Fibroblast of skin of right quadriceps (primary cell): Measurements from ENCODE around the gene COG8.

Experiments used
- DNase-seq: peaks from one replicate; pipeline ENCODE4 v3.0.0-alpha.2; 2013

The COG8 gene

GRCh38 chr16:69344171-69344570 is 4.8 kb upstream of the COG8 start:
- DNase-seq, result no peak

GRCh38 chr16:69340095-69340644 is 806 bp upstream of the COG8 start:
- DNase-seq, result no peak

- DNase-seq, result no peak
These were observed 641 bp downstream of the COG8 start for GRCh38 chr16:69338557-69339288.

DNA sequence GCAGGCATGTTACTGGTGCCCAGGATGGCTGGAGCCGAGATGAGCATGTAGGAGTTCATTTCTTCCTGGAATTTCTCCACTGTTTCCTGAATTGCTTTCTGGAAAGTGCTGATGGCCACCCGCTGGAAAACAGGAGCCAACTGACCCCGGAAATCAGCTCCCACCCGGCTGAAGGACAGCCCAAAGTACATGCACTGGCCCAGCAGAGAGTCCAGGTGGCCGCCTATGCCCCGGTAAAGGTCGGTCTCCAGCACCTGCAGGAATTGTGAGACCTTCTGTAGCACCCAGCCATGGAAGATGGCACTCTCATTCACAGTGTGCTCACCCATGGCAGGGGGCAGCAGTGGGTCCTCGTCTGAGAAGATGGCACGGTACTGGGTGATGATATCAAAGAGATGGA is 4.7 kb downstream of the COG8 start:
- no peak for DNase-seq

GRCh38 chr16:69330286-69331109 is 8.9 kb downstream of the COG8 start, which contains the start of gene PDF:
TSS of gene PDF (minus strand) at chr16:69330588. CDS start at chr16:69330570, 18 bp downstream.
- peak; percentile 91 for DNase-seq

DNA sequence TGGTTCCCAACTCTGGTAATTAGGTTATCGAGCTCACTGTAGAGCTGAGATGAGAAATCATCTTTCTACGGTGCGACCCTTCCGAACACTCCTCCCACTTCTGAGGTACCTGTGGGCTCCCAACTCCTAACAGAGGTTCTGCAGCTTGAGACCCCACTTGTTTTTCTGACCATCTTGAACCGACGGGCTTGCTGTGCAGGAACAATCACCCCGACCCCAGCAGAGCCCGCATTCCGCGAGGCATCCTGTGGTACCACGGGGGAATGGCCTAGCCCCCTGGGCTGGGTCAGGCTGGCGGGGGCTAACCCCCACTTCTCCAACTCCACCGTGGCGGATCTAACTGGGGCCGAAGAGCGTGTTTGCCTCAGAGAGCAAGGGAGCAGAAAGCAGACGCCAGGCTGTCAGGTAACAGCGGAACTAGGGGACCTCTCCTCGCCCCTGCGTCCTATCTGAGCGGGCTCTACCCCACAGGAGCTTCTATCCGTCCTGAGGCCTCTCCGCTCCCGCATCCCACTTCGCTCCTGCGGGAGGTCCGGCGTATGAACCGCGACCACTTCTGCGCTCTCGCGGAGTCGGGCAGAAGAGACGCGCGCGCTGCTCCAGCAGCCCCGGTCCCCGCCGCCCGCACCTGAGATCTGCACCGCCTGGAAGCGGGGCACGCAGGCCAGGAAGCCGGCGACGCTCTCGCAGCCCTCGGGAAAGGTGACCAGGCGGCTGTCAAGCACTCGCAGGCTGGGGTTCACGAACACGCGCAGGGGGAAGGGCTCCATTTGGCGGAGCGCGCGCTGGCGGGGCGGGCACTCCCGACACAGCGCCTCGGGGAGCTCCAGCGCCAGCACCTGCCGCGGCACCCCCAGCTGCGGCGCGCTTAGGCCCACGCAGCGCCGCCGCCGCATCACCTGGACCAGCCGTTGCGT is 9.7 kb downstream of the COG8 start:
- DNase-seq, result no peak

DNA sequence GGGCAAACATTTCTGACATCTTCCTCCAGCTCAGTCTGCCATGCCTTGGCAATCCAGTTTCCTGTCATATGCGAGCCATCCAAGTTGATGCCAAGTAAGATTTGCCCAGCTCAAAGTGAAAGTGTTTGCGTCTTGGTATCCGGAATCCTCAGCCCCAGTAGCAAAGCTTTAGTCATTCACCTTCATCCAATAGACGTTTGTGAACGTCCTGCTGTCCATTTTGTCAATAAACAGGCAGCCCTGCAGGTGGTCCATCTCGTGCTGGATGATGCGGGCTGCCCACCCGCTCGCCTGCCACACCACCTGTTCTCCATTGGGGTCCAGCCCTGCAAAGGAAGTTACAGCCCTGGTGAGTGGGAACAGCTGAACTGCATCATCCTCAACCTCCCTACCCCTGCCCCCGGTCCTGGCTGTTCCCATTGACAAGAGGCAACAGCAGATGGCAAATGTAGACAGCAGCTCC is 10.5 kb downstream of the COG8 start:
- no peak for DNase-seq

- no peak for DNase-seq
These were observed 11.6 kb downstream of the COG8 start for GRCh38 chr16:69327585-69328310.

DNA sequence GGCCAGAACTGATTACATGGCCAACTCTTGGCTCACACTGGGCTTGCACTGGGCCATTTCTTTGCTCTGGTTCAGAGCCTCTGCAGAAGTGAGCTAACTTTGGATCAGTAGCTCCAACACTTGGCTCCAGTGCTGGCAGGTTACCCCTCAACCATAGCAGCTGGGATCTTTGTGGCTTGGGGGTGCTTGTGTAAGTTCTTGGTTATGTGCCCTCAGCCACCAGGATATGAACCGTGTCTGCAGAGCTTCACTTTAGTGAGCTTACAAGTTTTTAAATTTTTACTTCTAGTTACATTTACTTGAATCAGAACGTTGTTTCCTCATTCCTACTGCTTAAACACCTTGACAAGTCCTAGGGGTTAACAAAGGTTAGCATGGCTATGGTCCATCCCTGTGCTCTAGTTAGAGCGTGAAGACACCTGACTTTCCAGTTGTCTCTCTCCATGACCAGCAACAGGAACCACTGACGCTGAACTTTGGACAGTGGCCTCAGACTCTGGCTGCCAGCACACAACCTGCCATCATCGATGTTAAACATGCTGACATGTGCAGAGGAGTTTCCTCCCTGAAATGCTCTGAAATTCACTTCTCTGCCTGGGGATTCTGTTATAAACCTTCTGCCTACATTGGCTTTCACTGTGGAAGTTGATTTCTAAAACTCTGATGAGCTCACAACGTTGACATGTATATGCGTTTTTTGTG is 13.0 kb downstream of the COG8 start:
- DNase-seq, result no peak

DNA sequence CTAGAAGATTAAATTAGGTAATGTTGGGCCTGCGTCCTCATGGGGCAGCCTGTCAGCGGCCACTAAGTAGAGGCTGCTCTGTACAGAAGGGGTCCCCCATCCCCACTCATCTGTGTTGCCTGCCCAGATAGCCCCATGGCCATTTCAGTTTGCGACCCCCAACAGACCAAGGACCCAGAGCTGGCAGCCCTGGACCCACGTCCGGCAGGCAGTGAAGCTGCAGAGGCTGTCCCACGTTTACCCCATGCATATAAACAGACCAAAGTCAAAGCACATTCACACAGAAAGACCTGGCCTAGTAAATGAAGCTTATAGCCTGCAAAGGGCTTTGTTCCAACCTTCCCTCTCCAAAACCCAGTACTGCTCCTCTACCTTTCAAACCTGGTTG is 13.6 kb downstream of the COG8 start:
- no peak for DNase-seq

GRCh38 chr16:69324585-69325253 is 14.6 kb downstream of the COG8 start:
- no peak for DNase-seq

GRCh38 chr16:69324013-69324531 is 15.3 kb downstream of the COG8 start:
- DNase-seq, result no peak

DNA sequence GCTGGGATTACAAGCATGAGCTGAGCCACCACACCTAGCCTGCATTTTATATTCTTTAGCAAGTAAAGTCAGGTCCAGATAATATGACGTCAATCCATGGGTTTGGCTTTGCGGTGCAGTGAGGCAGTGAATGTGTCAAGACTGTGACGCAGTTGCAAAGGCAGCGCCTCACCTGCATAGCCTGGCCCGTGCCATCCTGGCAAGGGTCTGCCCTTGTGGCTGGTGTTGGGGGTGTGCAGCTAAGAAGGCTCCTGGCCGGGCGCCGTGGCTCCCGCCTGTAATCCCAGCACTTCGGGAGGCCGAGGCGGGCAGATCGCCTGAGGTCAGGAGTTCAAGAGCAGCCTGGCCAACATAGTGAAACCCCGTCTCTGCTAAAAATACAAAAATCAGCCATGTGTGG is 15.9 kb downstream of the COG8 start:
- no peak for DNase-seq

DNA sequence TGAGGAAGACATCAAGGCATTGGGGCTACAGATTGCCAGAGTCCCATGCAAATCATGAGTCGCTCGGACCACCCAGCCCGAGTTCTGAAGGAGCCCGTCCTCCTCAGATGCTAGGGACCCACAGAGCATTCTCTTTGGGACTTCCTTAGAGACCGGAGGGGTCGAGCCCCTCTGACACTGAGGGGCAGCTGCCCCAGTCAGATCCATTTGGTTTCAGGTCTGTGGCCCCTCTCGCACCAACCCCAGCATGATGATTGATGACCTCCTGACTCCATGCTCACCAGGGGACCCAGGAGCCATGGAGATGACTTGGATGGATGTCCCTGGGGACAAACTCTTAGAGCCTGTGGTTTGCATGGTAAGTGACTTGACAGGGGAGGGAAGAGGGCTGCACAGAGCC is 17.0 kb downstream of the COG8 start:
- DNase-seq, result no peak

GRCh38 chr16:69321080-69321479 is 18.3 kb downstream of the COG8 start:
- DNase-seq, result no peak

GRCh38 chr16:69320740-69321073 is 18.7 kb downstream of the COG8 start:
- no peak for DNase-seq

DNA sequence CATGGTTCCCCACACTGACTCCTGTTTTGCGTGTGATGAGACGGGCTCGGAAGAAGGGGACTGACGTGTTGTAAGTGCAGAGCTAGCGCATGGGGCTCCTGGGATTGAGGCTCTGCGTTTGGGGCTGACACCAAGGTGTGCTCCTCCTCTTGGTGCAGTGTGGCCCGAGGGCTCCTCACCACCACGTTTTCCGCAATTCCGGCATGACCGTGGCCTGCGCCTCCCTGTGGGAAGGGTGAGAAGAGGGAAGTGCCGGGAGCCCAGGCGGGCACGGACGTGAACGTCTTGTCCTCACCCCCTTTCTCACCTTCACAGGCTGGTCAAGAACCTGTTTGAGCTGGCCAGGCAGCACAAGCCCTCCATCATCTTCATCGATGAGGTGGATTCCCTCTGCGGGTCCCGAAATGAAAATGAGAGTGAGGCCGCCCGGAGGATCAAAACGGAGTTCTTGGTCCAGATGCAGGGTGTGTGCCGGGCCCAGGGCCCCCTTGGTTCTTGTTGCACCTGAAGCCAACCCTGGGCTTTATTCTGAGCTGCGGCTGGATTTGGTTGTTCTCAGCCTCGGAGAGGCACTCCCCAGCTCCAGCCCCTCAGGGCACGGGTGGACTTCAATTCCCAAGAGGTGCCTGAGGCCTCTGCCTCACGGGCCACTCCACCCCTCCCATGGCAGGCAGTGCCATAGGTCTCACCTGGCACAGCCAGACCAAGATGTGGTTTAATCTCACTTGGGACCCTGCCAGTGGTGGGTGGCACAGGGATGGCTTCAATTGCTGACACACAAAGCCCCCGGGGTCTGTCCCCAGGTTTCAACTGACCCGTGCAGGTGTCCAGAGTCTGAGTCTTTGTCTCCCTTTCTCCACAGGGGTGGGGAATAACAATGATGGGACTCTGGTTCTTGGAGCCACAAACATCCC is 19.3 kb downstream of the COG8 start:
- no peak for DNase-seq

DNA sequence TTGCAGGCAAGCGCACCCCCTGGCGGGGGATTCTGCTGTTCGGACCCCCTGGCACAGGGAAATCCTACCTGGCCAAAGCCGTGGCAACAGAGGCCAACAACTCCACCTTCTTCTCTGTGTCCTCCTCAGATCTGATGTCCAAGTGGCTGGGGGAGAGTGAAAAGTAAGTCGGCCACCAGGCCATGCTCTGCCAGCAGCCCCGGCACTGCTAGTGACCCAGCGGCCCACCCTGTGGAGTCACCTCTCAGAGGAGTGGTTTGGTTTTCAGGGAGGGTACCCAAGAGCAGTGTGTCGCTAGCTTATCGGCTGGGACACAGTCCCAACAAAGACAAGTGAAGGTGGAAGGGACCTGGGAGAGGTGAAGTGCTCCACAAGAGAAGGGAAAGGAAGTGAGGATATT is 20.0 kb downstream of the COG8 start:
- no peak for DNase-seq

DNA sequence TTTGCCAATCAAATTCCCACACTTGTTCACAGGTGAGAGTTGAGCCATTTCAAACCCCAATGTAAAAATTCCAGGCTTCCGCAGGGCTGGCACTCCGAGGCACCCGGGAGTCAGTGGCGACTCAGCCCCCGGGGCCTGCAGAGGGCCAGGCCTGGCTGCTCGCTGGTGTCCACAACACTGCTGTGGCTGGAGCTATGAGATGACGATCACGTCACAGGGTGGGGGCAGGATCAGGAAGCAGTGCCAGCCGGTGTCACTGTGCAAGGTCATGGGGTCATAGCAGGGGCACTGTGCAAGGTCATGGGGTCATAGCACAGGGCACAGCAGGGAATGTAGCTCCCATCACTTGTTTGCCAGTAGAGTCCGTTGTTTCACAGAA is 20.5 kb downstream of the COG8 start:
- DNase-seq, result no peak
